H1 (cell line): ENCODE results near the gene DBNDD2. TPM values are rescaled to one million over a fixed set of nuclear protein-coding genes. Genes with fewer than 3 reads are reported as not detected.

Experiments
- CTCF ChIA-PET: fragments of 300-600 bp; sonication (Branson Sonifier 250); formaldehyde crosslinking; loops from one replicate; lab custom pipeline; 2021; ENCODE audit not compliant: partially characterized antibody; lab: Charles Lee
- POLR2A ChIA-PET: fragments of 300-600 bp; sonication (Branson Sonifier 250); formaldehyde crosslinking; loops from one replicate; lab custom pipeline; 2021; ENCODE audit warnings: inconsistent platforms; ENCODE audit not compliant: partially characterized antibody; lab: Charles Lee
- DNase-seq, 2 experiments: peaks; one replicate each; pipeline versions ENCODE4 v3.0.0 to v3.0.0-alpha.2; 2010 to 2022; ENCODE audit warnings: low spot score in 2 of 2, low read depth in 1 of 2, mixed read lengths in 1 of 2
- FAIRE-seq: peaks from 2 replicates; lab custom pipeline; 2011; peaks lifted over from hg19 to GRCh38; lab: Jason Lieb, UNC
- H2AFZ ChIP-seq: 2 replicates; pipeline ENCODE4 v1.8.1; 2012; ENCODE audit warnings: low read length, inconsistent platforms
- H2AK5ac ChIP-seq: 2 replicates; pipeline ENCODE4 v1.6.1; 2013; ENCODE audit warnings: low read depth, low read length
- H2BK120ac ChIP-seq: replicated peaks from 2 replicates; pipeline ENCODE3; 2013; ENCODE audit warnings: low read depth, low read length, inconsistent platforms
- H2BK12ac ChIP-seq: 2 replicates; pipeline ENCODE4 v1.6.1; 2013; ENCODE audit warnings: low read depth, low read length
- H2BK15ac ChIP-seq: 2 replicates; pipeline ENCODE4 v1.6.1; 2013; ENCODE audit warnings: low read length
- H2BK20ac ChIP-seq: 2 replicates; pipeline ENCODE4 v1.6.1; 2013; ENCODE audit warnings: low read length
- H2BK5ac ChIP-seq: 2 replicates; pipeline ENCODE4 v1.6.1; 2013; ENCODE audit warnings: low read depth, low read length
- H3K14ac ChIP-seq: 2 replicates; pipeline ENCODE4 v1.6.1; 2013; ENCODE audit warnings: inconsistent platforms; ENCODE audit not compliant: insufficient read length
- H3K18ac ChIP-seq: 2 replicates; pipeline ENCODE4 v1.6.1; 2013; ENCODE audit warnings: low read length; ENCODE audit errors: extremely low read depth
- H3K23ac ChIP-seq: 2 replicates; pipeline ENCODE4 v1.6.1; 2013; ENCODE audit warnings: inconsistent platforms; ENCODE audit not compliant: insufficient read length
- H3K23me2 ChIP-seq: 2 replicates; pipeline ENCODE4 v1.6.1; 2013; ENCODE audit warnings: low read depth, low read length
- H3K27ac ChIP-seq: 2 replicates; pipeline ENCODE4 v1.6.1; 2011; ENCODE audit warnings: low read depth, low read length, inconsistent platforms
- H3K27me3 ChIP-seq, 4 experiments: replicated peaks in 1 of 4; 1 replicate in 1 of 4; 2 replicates in 3 of 4; pipeline versions ENCODE4 v1.6.1 to v1.8.1; 2011 to 2013; ENCODE audit warnings: low read length in 3 of 4, mild to moderate bottlenecking in 3 of 4, inconsistent platforms in 2 of 4, mixed read lengths in 2 of 4, moderate library complexity in 1 of 4; ENCODE audit not compliant: control insufficient read depth in 3 of 4, insufficient read depth in 3 of 4; ENCODE audit errors: extremely low read depth in 1 of 4
- H3K36me3 ChIP-seq, 4 experiments: 2 replicates each; pipeline versions ENCODE4 v1.6.1 to v1.8.1; 2011 to 2013; ENCODE audit warnings: mild to moderate bottlenecking in 4 of 4, low read length in 3 of 4, moderate library complexity in 2 of 4, control low read depth in 1 of 4, inconsistent platforms in 1 of 4; ENCODE audit not compliant: insufficient read depth in 4 of 4, control insufficient read depth in 2 of 4
- H3K4ac ChIP-seq: replicated peaks from 2 replicates; pipeline ENCODE3; 2013; ENCODE audit warnings: low read length, low read depth, mixed read lengths, inconsistent platforms; ENCODE audit not compliant: insufficient read length
- H3K4me1 ChIP-seq, 4 experiments: replicated peaks in 1 of 4; 1 replicate in 1 of 4; 2 replicates in 3 of 4; pipeline versions ENCODE4 v1.6.1 to v1.8.1; 2011 to 2013; ENCODE audit warnings: low read length in 3 of 4, inconsistent platforms in 2 of 4, mixed read lengths in 1 of 4; ENCODE audit not compliant: insufficient read depth in 4 of 4, control insufficient read depth in 3 of 4
- H3K4me2 ChIP-seq, 2 experiments: 2 replicates each; pipeline versions ENCODE4 v1.6.1 to v1.8.1; 2011 to 2013; ENCODE audit warnings: low read depth in 2 of 2, low read length in 2 of 2, control low read depth in 1 of 2, inconsistent platforms in 1 of 2, mild to moderate bottlenecking in 1 of 2; ENCODE audit not compliant: insufficient read depth in 1 of 2
- H3K4me3 ChIP-seq, 4 experiments: fragments of 200-600, 300-600 bp in 1 of 4; sonication (generic), shearing (Covaris generic), sonication (Bioruptor Twin) in 1 of 4; 2 replicates each; pipeline versions ENCODE4 v1.5.1 to v1.8.1; 2011 to 2016; ENCODE audit warnings: low read length in 4 of 4, low read depth in 3 of 4, control low read depth in 2 of 4, inconsistent platforms in 2 of 4, mild to moderate bottlenecking in 2 of 4, mixed read lengths in 1 of 4, moderate library complexity in 1 of 4; ENCODE audit not compliant: insufficient read depth in 2 of 4; ENCODE audit errors: extremely low read depth in 1 of 4
- H3K56ac ChIP-seq: replicated peaks from 2 replicates; pipeline ENCODE3; 2013; ENCODE audit warnings: low read depth, mild to moderate bottlenecking, mixed read lengths, low read length, inconsistent platforms; ENCODE audit not compliant: insufficient read length
- H3K79me1 ChIP-seq: 2 replicates; pipeline ENCODE4 v1.6.1; 2013; ENCODE audit warnings: low read depth, low read length, control low read depth
- H3K79me2 ChIP-seq, 2 experiments: 2 replicates each; pipeline versions ENCODE4 v1.6.1 to v1.8.1; 2012 to 2013; ENCODE audit warnings: low read length in 2 of 2, mild to moderate bottlenecking in 2 of 2, inconsistent platforms in 1 of 2; ENCODE audit not compliant: insufficient read depth in 2 of 2, control insufficient read depth in 1 of 2
- H3K9ac ChIP-seq, 4 experiments: replicated peaks in 1 of 4; 1 replicate in 1 of 4; 2 replicates in 3 of 4; pipeline versions ENCODE4 v1.6.1 to v1.8.1; 2011 to 2013; ENCODE audit warnings: low read depth in 3 of 4, low read length in 3 of 4, control low read depth in 2 of 4, mild to moderate bottlenecking in 2 of 4, moderate library complexity in 2 of 4, inconsistent platforms in 1 of 4; ENCODE audit errors: extremely low read depth in 1 of 4
- H3K9me3 ChIP-seq, 2 experiments: 2 replicates each; pipeline versions ENCODE4 v1.6.1 to v1.8.1; 2012 to 2013; ENCODE audit warnings: mild to moderate bottlenecking in 2 of 2, moderate library complexity in 2 of 2, control low read depth in 1 of 2, inconsistent platforms in 1 of 2, low read depth in 1 of 2, low read length in 1 of 2, mixed read lengths in 1 of 2; ENCODE audit not compliant: insufficient read depth in 2 of 2
- H4K20me1 ChIP-seq, 2 experiments: replicated peaks in 1 of 2; 2 replicates each; pipeline versions ENCODE3 to v1.8.1; 2011 to 2013; ENCODE audit warnings: inconsistent platforms in 2 of 2, low read length in 2 of 2, mild to moderate bottlenecking in 1 of 2; ENCODE audit not compliant: insufficient read depth in 2 of 2, control insufficient read depth in 1 of 2
- H4K5ac ChIP-seq: 2 replicates; pipeline ENCODE4 v1.6.1; 2013; ENCODE audit warnings: low read length, low read depth, mixed read lengths, inconsistent platforms; ENCODE audit not compliant: insufficient read length
- H4K8ac ChIP-seq: 2 replicates; pipeline ENCODE4 v1.8.0; 2013; ENCODE audit warnings: mild to moderate bottlenecking, moderate library complexity, low read length, inconsistent platforms; ENCODE audit not compliant: insufficient read depth; ENCODE audit errors: extremely low read depth
- H4K91ac ChIP-seq: replicated peaks from 2 replicates; pipeline ENCODE3; 2013; ENCODE audit warnings: low read length, mixed read lengths, inconsistent platforms; ENCODE audit not compliant: insufficient read length
- BCL11A ChIP-seq, 2 experiments: IDR thresholded peaks; one replicate each; pipeline ENCODE4 v1.6.1; 2011; ENCODE audit warnings: low read depth in 2 of 2, low read length in 2 of 2, mild to moderate bottlenecking in 2 of 2
- CBX5 ChIP-seq: fragments of 300-800, 300-1000 bp; sonication (generic); IDR thresholded peaks from 2 replicates; pipeline ENCODE4 v1.7.1; 2016; ENCODE audit warnings: antibody characterized with exemption, low read length, low read depth
- CHD1 ChIP-seq: IDR thresholded peaks from 2 replicates; pipeline ENCODE4 v1.6.1; 2012; ENCODE audit warnings: low read depth, low read length, improper control_type of control experiment
- HDAC6 ChIP-seq: IDR thresholded peaks from one replicate; pipeline ENCODE4 v1.7.1; 2012; ENCODE audit warnings: low read depth, mild to moderate bottlenecking, inconsistent platforms, low read length, moderate library complexity
- NANOG ChIP-seq: IDR thresholded peaks from 2 replicates; pipeline ENCODE4 v1.6.1; 2011; ENCODE audit warnings: low read length, low read depth, mild to moderate bottlenecking, inconsistent platforms; ENCODE audit not compliant: insufficient read depth, poor library complexity, severe bottlenecking
- POLR2AphosphoS5 ChIP-seq: IDR thresholded peaks from 2 replicates; pipeline ENCODE4 v1.6.1; 2011; ENCODE audit warnings: low read depth, low read length
- TAF1 ChIP-seq: IDR thresholded peaks from 2 replicates; pipeline ENCODE4 v1.6.1; 2011; ENCODE audit warnings: mild to moderate bottlenecking, low read depth, low read length
- TCF12 ChIP-seq: IDR thresholded peaks from 2 replicates; pipeline ENCODE4 v1.6.1; 2011; ENCODE audit warnings: low read depth, mild to moderate bottlenecking, low read length
- ZNF274 ChIP-seq: IDR thresholded peaks from 2 replicates; pipeline ENCODE4 v1.7.0; 2012; ENCODE audit warnings: low read length, borderline replicate concordance; ENCODE audit errors: extremely low read depth
- WGBS, 2 experiments: shearing (Covaris generic) in 1 of 2; methylation state at CpG; one replicate each; pipeline versions ENCODE4 v1.1.6 to v1.1.7; 2013 to 2015; ENCODE audit warnings: low lambda C conversion rate in 2 of 2, mixed read lengths in 2 of 2, inconsistent platforms in 1 of 2, low coverage in 1 of 2, missing lambda C conversion rate in 1 of 2; ENCODE audit not compliant: insufficient replicate concordance in 2 of 2, insufficient coverage in 1 of 2, insufficient read length in 1 of 2; ENCODE audit errors: extremely low coverage in 1 of 2, missing lambda C conversion rate in 1 of 2; 5-methylcytosine and 5-hydroxymethylcytosine counted together
- polyA plus RNA-seq, 7 experiments: library from polyadenylated mRNA; depleted of rRNA in 3 of 7; stranded (reverse) in 5 of 7; unstranded in 2 of 7; fragments of >200 nt in 5 of 7; fragments of 200-250 nt in 2 of 7; gene quantifications; 1 replicate in 5 of 7; 2 replicates in 1 of 7; 4 replicates in 1 of 7; pipeline versions ENCODE4 v1.2.1 to v1.2.3, GENCODE V29; 2011 to 2013; ENCODE audit warnings: missing spikeins in 2 of 7, mixed read lengths in 2 of 7
- total RNA-seq: library from RNA; stranded (reverse); fragmentation: NEBNext Ultra II Directional; extraction: Animal tissue kit (Norgen Biotek cat#: 25700); gene quantifications from 2 replicates; pipeline ENCODE4 v1.2.1, GENCODE V29; 2021

DBNDD2 gene
- total and polyA plus RNA-seq, 2 of the 8 experiments (the other 6 are each of a cell fraction or from before 2014, with no cell fraction given) = 55.8 to 96.3 TPM

- no peak overlapping the region for H2BK5ac ChIP-seq
- peaks cover 6% of the 10 kb centered on the region; the same call in 1 of the 2 replicates for H3K79me1 ChIP-seq
- peaks cover 0 to 11% (median 9%) of the 10 kb centered on the region in 4 experiments; a peak in 3 of 7 replicates for H3K27me3 ChIP-seq
- peaks cover 7% of the 10 kb centered on the region for H3K23me2 ChIP-seq
- H4K5ac ChIP-seq = no peak overlapping the region
- CTCF ChIA-PET = interaction anchor here (0.6 to 11.9 kb wide), 10 partner anchors 19 to 601 kb away, joined by 3 to 186 read pairs (median 4); no protein-coding TSS in a partner anchor
- H3K18ac ChIP-seq = no peak overlapping the region
- H3K79me2 ChIP-seq = peaks cover 0 to 13% of the 10 kb centered on the region in 2 experiments; a peak in 2 of 4 replicates
- no peak overlapping the region for H4K8ac ChIP-seq
- no peak for DNase-seq
- H3K27ac ChIP-seq = no peak overlapping the region
- H3K36me3 ChIP-seq = peaks cover 3 to 12% (median 6%) of the 10 kb centered on the region in 4 experiments; a peak in 6 of 8 replicates
- H3K23ac ChIP-seq = no peak overlapping the region
- 82% methylated on average over 6 of the region's 6 CpGs; no CpG with 5 or more reads in 1 of the 2 experiments for WGBS, 2 experiments
- H3K14ac ChIP-seq = no peak overlapping the region
- no peak overlapping the region for H3K56ac ChIP-seq
- no peak overlapping the region for H3K4ac ChIP-seq
- H3K9ac ChIP-seq = no peak overlapping the region
- no peak overlapping the region for H2AFZ ChIP-seq
- H4K20me1 ChIP-seq = peaks cover 0 to 8% of the 10 kb centered on the region in 2 experiments
- H3K4me1 ChIP-seq = peaks cover 3 to 15% (median 9%) of the 10 kb centered on the region in 4 experiments
- no peak overlapping the region for H2BK15ac ChIP-seq
- no peak overlapping the region for H2BK120ac ChIP-seq
- POLR2A ChIA-PET = interaction anchor here (1.1 kb wide), 1 partner anchor 32 kb away, joined by 4 read pairs; no protein-coding TSS in a partner anchor
- H3K9me3 ChIP-seq = no peaks in the 10 kb centered on the region
- no peak overlapping the region for H3K4me3 ChIP-seq
- H2BK20ac ChIP-seq = no peak overlapping the region
- H3K4me2 ChIP-seq = no peak overlapping the region
- no peak overlapping the region for H4K91ac ChIP-seq
- no peak for FAIRE-seq
- H2BK12ac ChIP-seq = no peak overlapping the region
- no peak for TF ChIP-seq POLR2AphosphoS5
- TF ChIP-seq HDAC6 = no peak
- TF ChIP-seq ZNF274 = no peak
- no peak for TF ChIP-seq CHD1
- no peak for TF ChIP-seq BCL11A (IDR thresholded peaks at IDR 0.05; ENCODE audit: low read depth in 2 of 2, low read length in 2 of 2)
- TF ChIP-seq CBX5 = no peak
- no peak for TF ChIP-seq TAF1
- TF ChIP-seq NANOG = no peak
- no peak for TF ChIP-seq TCF12
- H2AK5ac ChIP-seq = no peak overlapping the region
These were observed 39.7 kb upstream of the DBNDD2 start for GRCh38 chr20:45368221-45368980.
